IPS-NIHi7 (cell line): ENCODE data around the gene AADACL2.
"Not testable (repeated sequence)": the region's sequence is repeated elsewhere in the genome, so short reads cannot be mapped to it uniquely, and the experiment has no call there.

ENCODE experiments used
- DNase-seq: peaks from one replicate; pipeline ENCODE4 v3.0.0; 2012; ENCODE audit warnings: mixed read lengths; ENCODE audit errors: extremely low spot score

AADACL2 gene, protein sequence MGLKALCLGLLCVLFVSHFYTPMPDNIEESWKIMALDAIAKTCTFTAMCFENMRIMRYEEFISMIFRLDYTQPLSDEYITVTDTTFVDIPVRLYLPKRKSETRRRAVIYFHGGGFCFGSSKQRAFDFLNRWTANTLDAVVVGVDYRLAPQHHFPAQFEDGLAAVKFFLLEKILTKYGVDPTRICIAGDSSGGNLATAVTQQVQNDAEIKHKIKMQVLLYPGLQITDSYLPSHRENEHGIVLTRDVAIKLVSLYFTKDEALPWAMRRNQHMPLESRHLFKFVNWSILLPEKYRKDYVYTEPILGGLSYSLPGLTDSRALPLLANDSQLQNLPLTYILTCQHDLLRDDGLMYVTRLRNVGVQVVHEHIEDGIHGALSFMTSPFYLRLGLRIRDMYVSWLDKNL

DNA sequence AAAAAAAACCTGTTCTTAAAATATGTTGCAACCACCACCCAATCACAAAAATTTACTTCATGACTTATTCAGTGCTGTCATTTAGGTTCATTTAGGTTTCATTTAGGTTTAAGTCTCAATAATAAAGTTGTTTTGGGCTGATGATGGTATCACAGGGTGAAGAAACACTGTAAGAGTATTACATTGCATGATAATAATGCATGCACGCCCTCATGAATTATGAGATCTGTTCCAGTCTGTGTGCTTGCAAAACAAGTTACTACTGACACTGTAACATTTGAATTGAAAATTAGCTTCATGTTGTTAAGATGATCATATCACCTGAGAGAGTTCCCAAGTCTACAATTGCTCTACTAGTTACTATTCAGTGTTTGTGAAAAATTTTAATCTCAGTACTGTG is at the start of gene AADACL2:
Gene AADACL2, plus strand, starts transcription at position 315 of the 400 bp plus-strand sequence. CDS start 109 bp downstream, outside the sequence.
- DNase-seq: no peak

DNA sequence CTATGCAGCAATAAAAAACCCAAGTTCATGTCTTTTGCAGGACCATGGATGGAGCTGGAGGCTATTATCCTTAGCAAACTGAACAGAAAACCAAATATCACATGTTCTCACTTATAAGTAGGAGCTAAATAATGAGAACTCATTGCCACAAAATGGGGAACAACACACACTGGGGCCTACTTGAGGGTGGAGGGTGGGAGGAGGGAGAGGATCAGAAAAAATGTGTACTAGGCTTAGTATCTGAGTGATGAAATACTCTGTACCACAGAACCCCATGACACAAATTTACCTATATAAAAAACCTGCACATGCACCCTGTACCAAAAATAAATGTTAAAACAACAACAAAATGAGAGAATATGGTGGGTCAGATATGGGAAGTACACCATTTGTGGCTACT is 49.6 kb upstream of the AADACL2 start:
- DNase-seq: no peak

DNA sequence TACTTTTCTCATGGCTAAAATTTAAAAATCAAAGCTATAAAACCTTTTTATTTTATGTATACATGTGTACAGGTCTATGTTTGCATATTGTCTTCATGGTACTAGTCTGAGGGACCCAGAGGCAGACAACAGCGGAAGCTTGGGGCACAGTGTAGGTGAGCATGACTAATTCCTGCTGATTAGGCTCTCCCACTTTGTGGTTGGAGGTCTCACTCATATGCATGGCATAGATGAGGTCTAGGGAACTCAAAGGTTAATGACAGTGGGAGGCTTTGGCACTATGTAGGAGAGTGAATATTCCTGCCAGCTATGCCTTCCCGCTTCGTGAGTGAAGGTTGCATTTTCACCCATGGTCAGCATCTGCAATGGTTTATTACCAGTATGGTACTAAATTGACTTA is 47.5 kb upstream of the AADACL2 start:
- no peak for DNase-seq

DNA sequence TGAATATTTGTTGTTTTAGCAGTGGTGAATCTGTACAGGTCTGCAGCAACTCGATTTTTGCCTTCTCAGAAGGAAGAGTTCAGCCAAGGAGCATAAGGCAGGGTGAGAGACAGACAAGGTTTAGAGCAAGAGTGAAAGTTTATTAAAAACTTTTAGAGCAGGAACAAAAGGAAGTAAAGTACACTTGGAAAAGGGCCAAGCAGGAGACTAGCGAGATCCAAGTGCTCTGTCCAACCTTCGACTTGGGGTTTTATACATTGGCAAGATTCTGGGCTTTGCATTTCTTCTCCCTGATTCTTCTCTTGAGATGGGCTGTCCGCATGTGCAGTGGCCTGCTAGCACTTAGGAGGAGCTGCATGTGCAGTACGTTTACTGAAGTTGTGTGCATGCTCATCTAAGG is 46.7 kb upstream of the AADACL2 start:
- no peak for DNase-seq

DNA sequence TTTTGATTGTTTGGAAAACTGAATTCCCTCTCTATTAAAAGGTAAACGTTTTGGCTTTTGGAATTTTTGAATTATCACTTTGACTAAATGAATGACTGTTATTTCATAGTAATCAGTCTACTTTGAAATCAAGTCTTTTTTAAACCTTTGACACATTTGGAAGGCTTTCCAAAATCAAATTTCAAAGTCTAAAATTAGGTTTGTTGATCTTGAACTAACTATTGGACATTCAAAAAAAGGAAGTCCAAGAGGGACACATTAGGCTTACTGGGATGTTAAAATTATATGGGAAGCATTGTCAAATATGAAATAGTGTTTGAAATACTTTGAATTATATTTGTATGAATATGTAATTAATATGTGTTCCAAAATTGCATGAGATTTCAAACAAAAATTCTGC is 45.2 kb upstream of the AADACL2 start:
- no peak for DNase-seq

DNA sequence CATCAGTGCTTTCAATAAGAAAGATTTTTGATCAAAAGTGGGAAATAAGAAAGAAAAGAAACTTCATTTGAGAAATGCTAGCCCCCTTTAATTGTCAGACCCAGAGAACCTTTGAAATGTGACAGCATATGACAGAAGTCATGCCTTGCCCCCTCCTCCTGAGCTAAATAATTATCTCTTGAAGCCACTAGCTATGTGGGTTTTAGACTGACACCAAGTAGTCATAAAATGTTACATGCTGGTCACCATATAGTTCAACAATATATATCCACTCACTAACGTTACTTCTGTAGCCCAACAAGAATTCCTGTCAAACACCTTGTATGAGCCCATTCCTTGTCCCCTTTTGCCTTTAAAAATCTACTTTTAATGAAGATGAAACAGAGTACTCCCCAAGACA is 43.1 kb upstream of the AADACL2 start:
- DNase-seq: no peak

DNA sequence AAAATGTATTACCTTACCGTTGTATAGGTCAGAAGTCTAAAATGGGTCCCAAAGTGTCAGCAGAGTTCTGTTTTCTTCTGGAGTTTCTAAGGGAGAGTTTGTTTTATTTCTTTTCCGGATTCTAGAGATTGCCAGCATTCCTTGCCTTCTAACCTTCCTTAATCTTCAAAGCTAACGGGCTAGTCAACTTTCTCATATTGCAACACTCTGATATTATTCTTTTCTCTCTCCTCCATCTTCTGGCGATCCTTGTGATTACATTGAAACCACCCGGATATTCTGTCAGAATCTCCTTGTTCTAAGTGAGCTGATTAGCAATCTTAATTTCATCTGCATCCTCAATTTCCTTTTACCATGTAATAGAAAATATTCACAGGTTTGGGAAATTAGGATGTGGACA is 36.2 kb upstream of the AADACL2 start:
- no peak for DNase-seq

DNA sequence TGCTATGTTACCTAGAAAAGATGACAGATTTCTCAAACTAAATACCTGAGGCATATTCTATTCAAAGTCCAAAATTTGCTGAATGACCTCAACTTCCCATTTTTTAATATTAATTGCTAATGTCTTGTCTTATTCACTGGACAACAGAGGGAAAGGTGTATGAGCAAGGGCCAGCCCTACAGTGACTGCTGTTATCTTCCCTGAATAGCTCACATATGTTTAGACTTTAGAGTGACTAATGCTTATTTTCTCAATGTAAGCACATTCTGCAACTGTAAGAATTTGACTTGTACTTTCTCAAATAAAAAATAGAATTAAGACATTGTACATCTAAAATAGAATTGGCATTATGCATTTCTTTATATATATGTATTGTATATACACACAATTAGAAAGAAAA is 26.5 kb upstream of the AADACL2 start:
- DNase-seq: no peak

DNA sequence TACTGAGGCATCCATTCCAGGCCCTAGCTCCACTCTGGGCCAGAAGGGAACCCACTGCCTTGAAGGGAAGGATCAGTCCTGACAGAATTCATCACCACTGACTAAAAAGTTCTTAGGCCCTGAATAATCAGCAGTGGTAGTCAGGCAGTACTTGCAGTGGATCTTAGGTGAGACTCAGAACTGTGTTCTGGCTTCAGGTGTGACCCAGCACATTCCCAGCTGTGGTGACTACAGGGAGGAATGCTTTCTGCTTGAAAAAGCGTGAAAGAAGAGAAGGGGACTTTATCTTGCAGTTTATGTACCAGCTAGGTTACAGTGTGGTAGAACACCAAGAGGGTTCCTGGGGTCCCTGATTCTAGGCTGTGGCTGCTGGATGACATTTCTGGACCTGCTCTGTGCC is 24.9 kb upstream of the AADACL2 start:
- DNase-seq: no peak

DNA sequence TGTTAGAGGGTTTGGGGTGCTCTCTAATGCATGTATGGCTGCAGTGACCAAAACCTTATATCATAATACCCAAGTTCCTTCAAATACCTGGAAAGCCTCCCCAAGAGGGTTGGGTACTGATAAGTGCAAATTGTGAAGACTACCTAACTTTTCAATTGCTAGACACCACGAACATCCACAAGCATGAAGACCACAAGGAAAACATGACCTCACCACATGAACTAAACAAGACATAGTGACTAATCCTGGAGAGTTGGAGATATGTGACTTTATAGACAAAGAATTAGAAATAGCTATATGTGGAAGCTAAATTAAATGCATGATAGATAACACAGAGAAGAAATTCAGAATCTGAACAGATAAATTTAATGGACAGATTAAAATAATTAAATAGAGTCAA is 23.9 kb upstream of the AADACL2 start:
- no peak for DNase-seq

DNA sequence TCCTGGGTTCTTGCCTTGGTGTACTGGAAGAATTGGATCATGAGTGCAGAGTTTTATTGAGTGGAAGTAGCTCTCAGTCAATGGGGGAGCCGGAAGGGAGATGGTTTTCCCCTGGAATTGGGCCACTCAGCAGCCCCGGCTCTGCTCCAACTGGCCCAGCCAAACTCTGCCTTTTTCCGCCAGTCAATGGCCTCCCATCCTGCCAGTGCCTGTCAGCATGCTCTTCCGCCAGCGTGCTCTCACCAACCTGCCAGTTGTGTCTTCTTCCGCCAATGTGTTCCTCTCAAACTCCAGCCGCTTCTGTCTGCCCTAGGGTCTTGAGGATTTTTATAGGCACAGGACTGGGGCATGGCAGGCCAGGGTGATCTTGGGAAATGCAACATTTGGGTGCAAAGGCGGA is 12.4 kb upstream of the AADACL2 start:
- no peak for DNase-seq

DNA sequence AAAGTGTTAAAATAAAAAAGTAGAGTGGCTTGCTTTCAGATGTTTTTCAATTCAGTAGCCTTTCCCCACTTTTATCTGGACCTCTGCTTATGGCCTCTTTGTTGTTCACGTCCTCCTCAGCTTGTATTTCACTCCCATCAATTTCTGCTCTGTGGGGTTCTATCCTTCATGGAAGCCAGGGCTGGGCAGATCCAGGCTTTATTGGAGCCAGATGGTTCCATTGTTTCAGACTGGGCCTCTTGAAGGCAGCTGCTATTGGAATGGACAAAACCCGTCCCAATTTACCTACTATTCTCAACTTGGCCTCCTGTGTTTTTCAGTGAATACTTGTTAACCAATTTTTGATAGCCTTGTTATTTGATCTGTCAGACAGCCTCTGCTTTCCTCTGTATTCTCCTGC is 10.9 kb upstream of the AADACL2 start:
- no peak for DNase-seq

DNA sequence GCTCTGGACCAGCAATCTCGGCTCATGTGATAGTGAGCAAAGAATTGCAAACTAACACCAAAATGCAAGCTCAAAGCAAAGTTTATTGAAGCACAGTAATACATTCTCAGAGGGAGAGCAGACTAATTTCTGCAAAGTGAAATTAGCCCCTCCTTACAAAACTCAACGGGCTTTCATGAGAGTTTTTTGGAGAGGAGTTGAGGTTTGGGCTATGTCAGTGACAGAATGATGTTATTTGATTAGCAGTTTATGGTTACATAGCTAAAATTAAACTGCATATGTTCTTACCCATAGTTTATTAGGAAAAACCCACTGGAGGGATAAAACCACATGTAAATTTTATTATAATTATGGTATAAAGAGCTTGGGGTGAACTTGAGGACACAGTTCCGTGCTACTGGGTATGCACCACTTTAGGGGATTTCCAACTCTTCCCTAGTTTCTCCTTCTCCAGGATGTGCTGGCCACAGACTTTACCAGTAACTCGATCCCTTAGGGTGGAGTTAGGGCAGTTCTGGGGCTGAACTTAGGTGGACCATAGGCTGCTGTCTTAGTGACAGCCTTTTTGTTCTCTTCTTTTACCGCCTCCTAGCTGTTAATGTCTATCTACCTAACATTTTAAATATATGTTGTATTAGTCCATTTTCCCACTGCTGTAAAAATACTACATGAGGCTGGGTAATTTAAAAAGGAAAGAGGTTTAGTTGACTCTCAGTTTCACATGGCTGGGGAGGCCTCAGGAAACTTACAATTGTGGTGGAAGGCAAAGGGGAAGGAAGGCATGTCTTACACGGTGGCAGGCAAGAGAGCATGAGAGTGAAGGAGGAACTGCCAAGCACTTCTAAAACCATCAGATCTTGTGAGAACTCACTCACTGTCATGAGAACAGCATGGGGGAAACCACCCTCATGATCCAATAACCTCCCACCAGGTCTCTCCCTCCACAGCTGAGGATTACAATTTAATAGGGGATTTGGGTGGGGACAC is 8.9 kb upstream of the AADACL2 start:
- DNase-seq: no peak

DNA sequence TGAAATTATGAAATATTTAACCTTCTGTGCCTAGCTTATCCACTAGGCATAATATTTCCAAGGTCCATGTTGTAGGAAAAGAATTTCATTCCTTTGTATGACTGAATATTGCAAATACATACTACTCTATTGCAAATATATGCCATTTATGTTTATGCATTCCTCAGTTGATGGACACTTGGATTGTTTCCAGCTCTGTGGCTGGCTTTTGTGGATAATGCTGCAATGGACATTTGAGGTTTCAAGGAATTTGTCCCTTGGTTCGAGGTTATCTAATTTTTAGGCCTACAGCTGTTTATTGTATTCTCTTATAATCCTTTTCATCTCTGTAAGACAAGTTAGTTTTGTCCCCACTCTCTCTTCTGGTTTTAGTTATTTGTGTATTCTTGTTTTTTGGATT is 7.7 kb upstream of the AADACL2 start:
- no peak for DNase-seq

DNA sequence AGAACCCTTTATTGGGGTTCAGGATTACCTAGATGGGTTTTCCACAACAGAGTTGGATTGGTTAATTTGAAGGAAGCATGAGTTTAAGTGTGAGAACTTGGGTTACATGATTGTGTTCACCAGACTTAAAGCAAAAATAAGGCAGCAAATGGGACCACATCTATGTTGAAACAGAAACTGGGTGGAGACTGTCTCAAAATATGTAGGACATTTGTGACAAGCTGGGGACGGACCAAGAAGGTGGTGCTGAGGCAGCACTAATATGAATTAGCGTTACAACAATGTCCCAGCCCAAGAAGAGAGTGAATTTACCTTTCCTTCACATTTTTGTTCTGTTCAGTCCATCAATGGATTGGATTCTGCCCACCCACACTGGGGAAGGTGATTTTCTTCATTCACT is 866 bp upstream of the AADACL2 start:
- DNase-seq: no peak

DNA sequence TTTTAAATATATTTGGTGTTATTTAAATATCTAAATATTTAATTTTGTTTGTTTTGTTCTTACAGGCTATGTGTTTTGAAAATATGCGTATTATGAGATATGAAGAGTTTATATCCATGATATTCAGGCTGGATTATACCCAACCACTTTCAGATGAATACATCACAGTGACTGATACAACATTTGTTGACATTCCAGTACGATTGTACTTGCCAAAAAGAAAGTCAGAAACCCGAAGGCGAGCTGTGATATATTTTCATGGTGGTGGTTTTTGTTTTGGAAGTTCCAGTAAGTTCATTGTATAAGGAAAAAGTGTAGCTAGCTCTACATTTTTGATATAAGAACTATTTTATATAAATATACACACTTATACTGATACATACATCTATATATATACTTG is 6.9 kb downstream of the AADACL2 start:
- no peak for DNase-seq

DNA sequence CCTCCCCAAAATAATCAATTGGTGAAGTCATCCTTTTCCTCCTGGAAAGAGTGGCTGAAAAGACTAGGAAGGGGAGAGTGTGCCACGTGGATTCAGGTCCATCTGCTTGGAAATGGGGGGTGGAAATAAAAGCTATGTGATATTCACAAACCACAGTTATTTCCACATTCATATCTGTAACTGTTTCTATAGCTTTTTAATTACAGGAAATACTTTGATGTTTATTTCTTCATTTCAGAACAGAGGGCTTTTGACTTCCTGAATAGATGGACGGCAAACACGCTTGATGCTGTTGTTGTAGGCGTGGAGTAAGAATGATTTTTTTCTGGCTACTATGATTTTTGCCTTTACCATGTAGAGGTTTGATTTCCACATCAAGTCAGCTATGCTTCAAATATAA is 10.1 kb downstream of the AADACL2 start:
- DNase-seq: no peak

DNA sequence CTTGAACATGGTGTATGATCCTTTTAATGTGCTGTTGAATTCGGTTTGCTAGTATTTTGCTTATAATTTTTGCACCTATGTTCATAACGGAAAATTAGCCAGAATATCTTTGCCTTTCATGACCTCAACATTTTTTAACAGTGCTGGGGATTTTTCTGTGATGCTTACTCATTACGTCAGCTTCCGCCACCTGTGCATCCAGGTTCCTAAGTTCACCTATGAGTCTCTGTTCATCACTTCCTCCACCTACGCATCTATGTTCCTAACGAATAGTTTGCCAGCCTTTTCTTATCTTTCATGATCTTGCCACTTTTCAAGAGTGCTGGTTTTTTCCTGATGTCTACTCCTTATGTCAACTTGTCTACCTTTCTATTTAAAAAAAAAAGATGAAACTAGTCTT is 16.5 kb downstream of the AADACL2 start:
- DNase-seq: no peak

DNA sequence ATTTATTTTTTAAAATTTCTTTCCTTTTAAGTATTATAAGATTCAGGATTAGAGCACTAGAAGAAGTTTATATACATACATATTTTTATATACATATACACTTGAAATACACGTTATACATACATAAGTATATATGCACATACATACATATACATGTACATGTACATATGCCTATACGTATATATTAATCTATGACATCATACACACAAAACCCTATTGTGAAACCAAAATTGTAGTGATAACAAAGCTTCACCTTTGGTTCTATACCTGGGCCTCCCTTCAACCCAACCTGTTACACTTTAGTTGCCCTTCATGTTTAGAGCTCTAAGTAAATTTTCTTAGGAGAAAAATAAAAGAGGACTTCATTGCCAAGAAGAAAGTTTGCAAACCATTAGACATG is 17.0 kb downstream of the AADACL2 start:
- no peak for DNase-seq

DNA sequence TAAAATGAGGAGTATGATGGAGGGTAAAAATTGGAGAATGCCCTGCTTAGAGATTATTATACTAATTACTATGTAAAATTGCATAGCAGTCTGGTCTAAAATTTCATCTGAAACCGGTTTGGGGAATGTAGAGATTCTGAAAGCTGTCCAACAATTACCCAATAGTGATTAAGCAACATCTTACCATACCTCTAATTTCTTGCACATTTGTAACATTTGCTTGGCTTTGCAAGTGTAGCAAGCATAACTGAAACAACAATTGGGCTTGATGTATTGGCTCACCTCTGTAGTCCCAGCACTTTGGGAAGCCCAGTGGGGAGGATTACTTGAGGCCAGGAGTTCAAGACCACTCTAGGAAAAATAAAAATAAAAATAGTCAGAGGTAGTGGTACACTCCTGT is 17.4 kb downstream of the AADACL2 start:
- no peak for DNase-seq

DNA sequence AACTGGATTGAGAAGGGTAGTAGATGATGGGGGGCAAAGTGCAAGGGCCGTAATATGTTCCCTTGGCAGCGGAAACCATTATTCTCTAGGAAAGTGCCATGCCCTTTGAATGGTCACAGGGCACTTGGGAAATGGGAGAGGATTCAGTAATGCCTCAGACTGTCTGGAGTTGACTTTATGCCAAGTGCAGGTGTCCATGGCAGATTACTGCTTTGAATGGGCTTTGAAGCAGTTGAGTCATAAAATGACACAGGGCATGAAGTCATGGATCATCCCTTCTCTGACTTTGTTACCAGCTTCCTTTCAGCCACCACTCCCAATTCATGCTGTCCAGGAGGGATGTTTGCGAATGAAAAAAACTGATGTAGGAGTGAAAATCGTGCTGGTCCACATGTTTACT is 20.1 kb downstream of the AADACL2 start:
- DNase-seq: no peak

DNA sequence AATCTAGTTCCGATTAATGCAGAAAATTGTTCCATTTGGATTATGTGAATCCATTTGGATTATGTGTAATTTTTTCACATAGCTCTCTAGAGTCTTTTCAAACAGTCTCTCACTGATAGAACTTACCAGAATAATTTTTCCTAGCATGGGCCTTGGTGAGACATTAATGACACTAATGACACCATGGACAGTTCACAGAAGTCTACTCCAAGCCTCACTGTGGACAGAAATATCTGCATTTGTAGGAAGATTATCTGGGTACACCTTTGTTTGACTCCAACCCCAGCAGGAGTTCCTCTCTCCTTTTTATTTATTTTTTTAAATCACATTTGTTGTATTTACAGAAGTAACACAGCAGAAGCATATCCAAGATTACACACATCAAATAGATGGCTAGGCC is 27.9 kb downstream of the AADACL2 start:
- no peak for DNase-seq

DNA sequence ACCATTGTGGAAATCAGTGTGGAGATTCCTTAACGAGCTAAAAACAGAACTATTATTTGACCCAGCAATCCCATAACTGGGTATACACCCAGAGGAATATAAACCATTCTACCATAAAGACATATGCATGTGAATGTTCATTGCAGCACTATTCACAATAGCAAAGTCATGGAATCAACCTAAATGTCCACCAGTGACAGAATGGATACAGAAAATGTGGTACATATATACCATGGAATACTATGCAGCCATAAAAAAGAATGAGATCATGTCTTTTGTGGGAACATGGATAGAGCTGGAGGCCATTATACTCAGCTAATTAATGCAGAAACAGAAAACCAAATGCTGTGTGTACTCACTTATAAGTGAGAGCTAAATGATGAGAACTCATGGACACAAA is 31.0 kb downstream of the AADACL2 start:
- not testable (repeated sequence) for DNase-seq
